ENCODE results near the gene DBP. TPM values are rescaled to one million over a fixed set of nuclear protein-coding genes. Genes with fewer than 3 reads are reported as not detected.
A peak's percentile ranks its signal among the peaks of the same experiment; 100 is the strongest.

DBP gene
- total and polyA plus RNA-seq, 4 donors: 6.8 to 16.8 (median 9.8) TPM

- peak overlapping the region in 1 of 2 donors; percentile 78 for H3K27ac ChIP-seq (ENCODE audit: low read depth in 1 of 2, low read length in 1 of 2)
- peaks cover 13 to 38% (median 22%) of the 10 kb centered on the region in 4 donors for H3K36me3 ChIP-seq (ENCODE audit: control insufficient read depth in 4 of 4, insufficient read depth in 4 of 4, low read length in 4 of 4)
- no peak for TF ChIP-seq CTCF (IDR thresholded peaks at IDR 0.05; ENCODE audit: control extremely low read depth, extremely low read depth)
- no peaks in the 10 kb centered on the region for H3K9me3 ChIP-seq (ENCODE audit: control insufficient read depth in 4 of 4, insufficient read depth in 3 of 4, low read length in 3 of 4)
- no peak for ATAC-seq (ENCODE audit: insufficient read depth, low FRiP score)
- no peak overlapping the region for H3K9ac ChIP-seq (ENCODE audit: insufficient read depth in 1 of 2, low read length in 2 of 2)
- 68 to 84% methylated on average over 13 of the region's 13 CpGs for WGBS, 2 donors
- H3K4me3 ChIP-seq: no peak overlapping the region
- H3K4me1 ChIP-seq (ENCODE audit: control insufficient read depth in 5 of 5, insufficient read depth in 5 of 5, low read length in 5 of 5): peaks cover 0 to 35% (median 20%) of the 10 kb centered on the region in 5 donors
- no peak for DNase-seq
- H3K27me3 ChIP-seq (ENCODE audit: control insufficient read depth in 3 of 3, insufficient read depth in 3 of 3, low read length in 2 of 3): no peaks in the 10 kb centered on the region
These were observed 23.2 kb downstream of the DBP start for GRCh38 chr19:48613852-48614435.

- WGBS, 2 donors: 79 to 83% methylated on average over 38 to 39 of the region's 39 CpGs
- no peak overlapping the region for H3K4me3 ChIP-seq
- H3K9ac ChIP-seq (ENCODE audit: insufficient read depth in 1 of 2, low read length in 2 of 2): no peak overlapping the region
- H3K9me3 ChIP-seq (ENCODE audit: control insufficient read depth in 4 of 4, insufficient read depth in 3 of 4, low read length in 3 of 4): no peaks in the 10 kb centered on the region
- H3K27ac ChIP-seq (ENCODE audit: low read depth in 1 of 2, low read length in 1 of 2): peak overlapping the region in 1 of 2 donors; percentile 78
- no peak for TF ChIP-seq CTCF (IDR thresholded peaks at IDR 0.05; ENCODE audit: control extremely low read depth, extremely low read depth)
- ATAC-seq (ENCODE audit: insufficient read depth, low FRiP score): no peak
- peaks cover 13 to 31% (median 22%) of the 10 kb centered on the region in 4 donors for H3K36me3 ChIP-seq (ENCODE audit: control insufficient read depth in 4 of 4, insufficient read depth in 4 of 4, low read length in 4 of 4)
- peaks cover 0 to 33% (median 20%) of the 10 kb centered on the region in 5 donors for H3K4me1 ChIP-seq (ENCODE audit: control insufficient read depth in 5 of 5, insufficient read depth in 5 of 5, low read length in 5 of 5)
- H3K27me3 ChIP-seq (ENCODE audit: control insufficient read depth in 3 of 3, insufficient read depth in 3 of 3, low read length in 2 of 3): no peaks in the 10 kb centered on the region
- no peak for DNase-seq
These were observed 23.9 kb downstream of the DBP start for GRCh38 chr19:48613024-48613851.

- Histone ChIP-seq H3K4me1 (ENCODE audit: control insufficient read depth in 5 of 5, insufficient read depth in 5 of 5, low read length in 5 of 5) (peaks cover 0 to 20% (median 11%) of the 10 kb centered on the region in 5 donors), H3K4me3 (no peak overlapping the region), H3K36me3 (ENCODE audit: control insufficient read depth in 4 of 4, insufficient read depth in 4 of 4, low read length in 4 of 4) (peaks cover 10 to 21% (median 17%) of the 10 kb centered on the region in 4 donors), H3K27me3 (ENCODE audit: control insufficient read depth in 3 of 3, insufficient read depth in 3 of 3, low read length in 2 of 3) (no peaks in the 10 kb centered on the region), H3K27ac (ENCODE audit: low read depth in 1 of 2, low read length in 1 of 2) (no peak overlapping the region), H3K9ac (ENCODE audit: insufficient read depth in 1 of 2, low read length in 2 of 2) (no peak overlapping the region), H3K9me3 (ENCODE audit: control insufficient read depth in 4 of 4, insufficient read depth in 3 of 4, low read length in 3 of 4) (no peaks in the 10 kb centered on the region)
- no peak for ATAC-seq (ENCODE audit: insufficient read depth, low FRiP score)
- TF ChIP-seq CTCF (IDR thresholded peaks at IDR 0.05; ENCODE audit: control extremely low read depth, extremely low read depth): no peak
- WGBS, 2 donors: 92 to 93% methylated on average over 14 of the region's 14 CpGs
- no peak for DNase-seq
These were observed 25.3 kb downstream of the DBP start for GRCh38 chr19:48611872-48612271.
